ENCODE measurements around the gene FASTKD2.

- TF ChIP-seq CTCF (IDR thresholded peaks at IDR 0.05) = no peak
- no peak for TF ChIP-seq POLR2A (IDR thresholded peaks at IDR 0.05)
Measured at GRCh38 chr2:206733341-206733740, 32.1 kb upstream of the FASTKD2 start.
